ENCODE results near the gene HMCN2.

HMCN2 gene

DNA sequence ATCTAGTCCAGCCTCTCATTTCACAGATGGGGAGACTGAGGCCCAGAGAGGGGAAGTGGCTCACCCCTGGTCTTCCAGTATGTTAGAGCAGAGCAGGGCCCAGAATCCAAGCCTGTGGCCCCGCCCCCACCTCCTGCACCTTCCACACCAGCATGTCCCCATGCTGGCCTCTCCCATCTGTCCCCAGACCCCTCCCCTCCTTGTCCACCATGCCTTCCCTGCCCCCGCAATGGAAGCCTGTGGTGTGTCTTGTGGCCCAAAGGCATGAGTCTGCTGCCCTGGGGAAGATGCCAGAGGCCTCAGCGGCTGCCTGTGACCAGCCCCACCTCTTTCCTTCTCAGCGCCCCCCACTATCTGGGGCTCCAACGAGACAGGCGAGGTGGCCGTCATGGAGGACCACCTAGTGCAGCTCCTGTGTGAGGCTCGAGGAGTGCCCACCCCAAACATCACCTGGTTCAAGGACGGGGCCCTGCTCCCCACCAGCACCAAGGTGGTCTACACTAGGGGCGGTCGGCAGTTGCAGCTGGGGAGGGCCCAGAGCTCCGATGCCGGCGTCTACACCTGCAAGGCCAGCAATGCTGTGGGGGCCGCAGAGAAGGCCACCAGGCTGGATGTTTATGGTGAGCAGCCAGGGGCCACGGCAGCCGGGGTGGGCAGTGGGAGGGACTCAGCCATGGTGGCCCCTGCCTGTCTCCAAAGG, 87.2 kb downstream of the HMCN2 start:
- H3K4me3 ChIP-seq (ENCODE audit: low read depth in 1 of 2, low read length in 2 of 2): no peak overlapping the region
- H3K9me3 ChIP-seq (ENCODE audit: control insufficient read depth in 1 of 2, low read length in 2 of 2): no peaks in the 10 kb centered on the region
- H3K27ac ChIP-seq (ENCODE audit: low read length): no peak overlapping the region
- H3K27me3 ChIP-seq (ENCODE audit: low read depth, low read length): no peaks in the 10 kb centered on the region
- H3K36me3 ChIP-seq (ENCODE audit: control insufficient read depth in 1 of 2, insufficient read depth in 2 of 2, low read length in 2 of 2): peaks cover 0 to 52% of the 10 kb centered on the region in 2 donors
- H3K4me1 ChIP-seq (ENCODE audit: control insufficient read depth in 1 of 2, insufficient read depth in 2 of 2, low read length in 2 of 2): no peaks in the 10 kb centered on the region

GRCh38 chr9:130354378-130354777, 88.8 kb downstream of the HMCN2 start:
- H3K4me3 ChIP-seq (ENCODE audit: low read depth in 1 of 2, low read length in 2 of 2): no peak overlapping the region
- H3K4me1 ChIP-seq (ENCODE audit: control insufficient read depth in 1 of 2, insufficient read depth in 2 of 2, low read length in 2 of 2): no peaks in the 10 kb centered on the region
- H3K9me3 ChIP-seq (ENCODE audit: control insufficient read depth in 1 of 2, low read length in 2 of 2): no peaks in the 10 kb centered on the region
- H3K36me3 ChIP-seq (ENCODE audit: control insufficient read depth in 1 of 2, insufficient read depth in 2 of 2, low read length in 2 of 2): peaks cover 0 to 49% of the 10 kb centered on the region in 2 donors
- H3K27me3 ChIP-seq (ENCODE audit: low read depth, low read length): no peaks in the 10 kb centered on the region
- no peak overlapping the region for H3K27ac ChIP-seq (ENCODE audit: low read length)

DNA sequence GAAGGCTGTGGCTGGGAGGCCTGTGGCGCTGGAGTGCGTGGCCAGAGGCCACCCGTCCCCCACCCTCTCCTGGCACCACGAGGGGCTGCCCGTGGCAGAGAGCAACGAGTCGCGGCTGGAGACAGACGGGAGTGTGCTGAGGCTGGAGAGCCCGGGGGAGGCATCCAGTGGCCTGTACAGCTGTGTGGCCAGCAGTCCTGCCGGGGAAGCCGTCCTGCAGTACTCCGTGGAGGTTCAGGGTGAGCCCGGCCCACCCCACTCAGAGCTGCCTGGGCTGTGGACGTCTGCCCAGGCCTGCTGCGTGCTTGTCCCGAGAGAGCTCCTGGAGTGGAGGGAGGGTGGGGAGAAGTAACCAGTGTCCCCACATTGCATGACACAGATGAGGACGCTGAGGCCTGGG, 89.2 kb downstream of the HMCN2 start:
- Histone ChIP-seq H3K4me1 (ENCODE audit: control insufficient read depth in 1 of 2, insufficient read depth in 2 of 2, low read length in 2 of 2) (no peaks in the 10 kb centered on the region), H3K36me3 (ENCODE audit: control insufficient read depth in 1 of 2, insufficient read depth in 2 of 2, low read length in 2 of 2) (peaks cover 0 to 49% of the 10 kb centered on the region in 2 donors), H3K27me3 (ENCODE audit: low read depth, low read length) (no peaks in the 10 kb centered on the region), H3K9me3 (ENCODE audit: control insufficient read depth in 1 of 2, low read length in 2 of 2) (no peaks in the 10 kb centered on the region), H3K4me3 (ENCODE audit: low read depth in 1 of 2, low read length in 2 of 2) (no peak overlapping the region), H3K27ac (ENCODE audit: low read length) (no peak overlapping the region)

DNA sequence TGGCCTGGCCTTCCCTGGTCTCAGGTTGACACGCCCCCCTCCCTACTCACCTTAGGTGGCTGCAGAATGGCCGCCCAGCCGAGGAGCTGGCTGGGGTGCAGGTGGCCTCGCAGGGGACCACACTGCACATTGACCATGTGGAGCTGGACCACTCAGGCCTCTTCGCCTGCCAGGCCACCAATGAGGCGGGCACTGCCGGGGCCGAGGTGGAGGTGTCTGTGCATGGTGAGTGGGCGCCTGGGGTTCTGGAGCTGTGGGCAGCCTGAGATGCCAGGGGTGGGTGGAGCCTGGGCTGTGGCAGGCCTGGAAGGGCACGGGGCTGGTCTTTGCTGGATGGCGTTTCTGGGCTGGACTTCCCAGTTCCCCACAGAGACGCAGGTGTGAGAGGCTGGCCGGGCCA, 90.5 kb downstream of the HMCN2 start:
- Histone ChIP-seq H3K9me3 (ENCODE audit: control insufficient read depth in 1 of 2, low read length in 2 of 2) (no peaks in the 10 kb centered on the region), H3K36me3 (ENCODE audit: control insufficient read depth in 1 of 2, insufficient read depth in 2 of 2, low read length in 2 of 2) (peaks cover 2 to 61% of the 10 kb centered on the region in 2 donors), H3K27ac (ENCODE audit: low read length) (no peak overlapping the region), H3K4me3 (ENCODE audit: low read depth in 1 of 2, low read length in 2 of 2) (no peak overlapping the region), H3K27me3 (ENCODE audit: low read depth, low read length) (no peaks in the 10 kb centered on the region), H3K4me1 (ENCODE audit: control insufficient read depth in 1 of 2, insufficient read depth in 2 of 2, low read length in 2 of 2) (no peaks in the 10 kb centered on the region)

- Histone ChIP-seq H3K27me3 (ENCODE audit: low read depth, low read length) (no peaks in the 10 kb centered on the region), H3K4me3 (ENCODE audit: low read depth in 1 of 2, low read length in 2 of 2) (no peak overlapping the region), H3K4me1 (ENCODE audit: control insufficient read depth in 1 of 2, insufficient read depth in 2 of 2, low read length in 2 of 2) (no peaks in the 10 kb centered on the region), H3K27ac (ENCODE audit: low read length) (no peak overlapping the region), H3K9me3 (ENCODE audit: control insufficient read depth in 1 of 2, low read length in 2 of 2) (no peaks in the 10 kb centered on the region), H3K36me3 (ENCODE audit: control insufficient read depth in 1 of 2, insufficient read depth in 2 of 2, low read length in 2 of 2) (peaks cover 3 to 69% of the 10 kb centered on the region in 2 donors)
Observed at GRCh38 chr9:130356877-130357584, 91.5 kb downstream of the HMCN2 start.

- H3K36me3 ChIP-seq (ENCODE audit: control insufficient read depth in 1 of 2, insufficient read depth in 2 of 2, low read length in 2 of 2): peaks cover 3 to 51% of the 10 kb centered on the region in 2 donors
- H3K27me3 ChIP-seq (ENCODE audit: low read depth, low read length): no peaks in the 10 kb centered on the region
- no peak overlapping the region for H3K27ac ChIP-seq (ENCODE audit: low read length)
- no peaks in the 10 kb centered on the region for H3K9me3 ChIP-seq (ENCODE audit: control insufficient read depth in 1 of 2, low read length in 2 of 2)
- no peak overlapping the region for H3K4me3 ChIP-seq (ENCODE audit: low read depth in 1 of 2, low read length in 2 of 2)
- H3K4me1 ChIP-seq (ENCODE audit: control insufficient read depth in 1 of 2, insufficient read depth in 2 of 2, low read length in 2 of 2): no peaks in the 10 kb centered on the region
Observed at GRCh38 chr9:130358928-130359327, 93.4 kb downstream of the HMCN2 start.

GRCh38 chr9:130359819-130360218, 94.3 kb downstream of the HMCN2 start:
- H3K4me1 ChIP-seq (ENCODE audit: control insufficient read depth in 1 of 2, insufficient read depth in 2 of 2, low read length in 2 of 2): no peaks in the 10 kb centered on the region
- H3K36me3 ChIP-seq (ENCODE audit: control insufficient read depth in 1 of 2, insufficient read depth in 2 of 2, low read length in 2 of 2): peaks cover 3 to 48% of the 10 kb centered on the region in 2 donors
- no peak overlapping the region for H3K4me3 ChIP-seq (ENCODE audit: low read depth in 1 of 2, low read length in 2 of 2)
- H3K27me3 ChIP-seq (ENCODE audit: low read depth, low read length): no peaks in the 10 kb centered on the region
- H3K27ac ChIP-seq (ENCODE audit: low read length): no peak overlapping the region
- H3K9me3 ChIP-seq (ENCODE audit: control insufficient read depth in 1 of 2, low read length in 2 of 2): no peaks in the 10 kb centered on the region

DNA sequence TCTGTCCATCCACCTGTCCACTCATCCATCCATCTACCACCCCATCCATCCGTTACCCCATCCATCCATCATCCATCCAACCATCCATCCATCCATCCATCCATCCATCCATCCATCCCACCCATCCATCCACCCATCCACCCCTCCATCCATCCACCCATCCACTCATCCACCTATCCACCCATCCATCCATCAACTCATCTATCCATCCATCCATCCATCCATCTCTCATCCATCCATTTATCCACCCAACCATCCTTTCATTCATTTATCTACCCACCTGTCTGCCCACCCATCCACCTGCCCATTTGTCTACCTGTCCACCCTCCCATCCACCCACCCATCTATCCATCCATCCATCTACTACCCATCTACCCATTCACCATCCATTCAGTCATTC, 95.1 kb downstream of the HMCN2 start:
- Histone ChIP-seq H3K9me3 (ENCODE audit: control insufficient read depth in 1 of 2, low read length in 2 of 2) (no peaks in the 10 kb centered on the region), H3K4me1 (ENCODE audit: control insufficient read depth in 1 of 2, insufficient read depth in 2 of 2, low read length in 2 of 2) (no peaks in the 10 kb centered on the region), H3K27ac (ENCODE audit: low read length) (no peak overlapping the region), H3K4me3 (ENCODE audit: low read depth in 1 of 2, low read length in 2 of 2) (no peak overlapping the region), H3K36me3 (ENCODE audit: control insufficient read depth in 1 of 2, insufficient read depth in 2 of 2, low read length in 2 of 2) (peaks cover 3 to 40% of the 10 kb centered on the region in 2 donors), H3K27me3 (ENCODE audit: low read depth, low read length) (no peaks in the 10 kb centered on the region)

- no peak overlapping the region for H3K27ac ChIP-seq (ENCODE audit: low read length)
- H3K9me3 ChIP-seq (ENCODE audit: control insufficient read depth in 1 of 2, low read length in 2 of 2): no peaks in the 10 kb centered on the region
- peaks cover 3 to 28% of the 10 kb centered on the region in 2 donors for H3K36me3 ChIP-seq (ENCODE audit: control insufficient read depth in 1 of 2, insufficient read depth in 2 of 2, low read length in 2 of 2)
- no peaks in the 10 kb centered on the region for H3K4me1 ChIP-seq (ENCODE audit: control insufficient read depth in 1 of 2, insufficient read depth in 2 of 2, low read length in 2 of 2)
- H3K4me3 ChIP-seq (ENCODE audit: low read depth in 1 of 2, low read length in 2 of 2): no peak overlapping the region
- H3K27me3 ChIP-seq (ENCODE audit: low read depth, low read length): no peaks in the 10 kb centered on the region
Observed at GRCh38 chr9:130361873-130362362, 96.4 kb downstream of the HMCN2 start.

DNA sequence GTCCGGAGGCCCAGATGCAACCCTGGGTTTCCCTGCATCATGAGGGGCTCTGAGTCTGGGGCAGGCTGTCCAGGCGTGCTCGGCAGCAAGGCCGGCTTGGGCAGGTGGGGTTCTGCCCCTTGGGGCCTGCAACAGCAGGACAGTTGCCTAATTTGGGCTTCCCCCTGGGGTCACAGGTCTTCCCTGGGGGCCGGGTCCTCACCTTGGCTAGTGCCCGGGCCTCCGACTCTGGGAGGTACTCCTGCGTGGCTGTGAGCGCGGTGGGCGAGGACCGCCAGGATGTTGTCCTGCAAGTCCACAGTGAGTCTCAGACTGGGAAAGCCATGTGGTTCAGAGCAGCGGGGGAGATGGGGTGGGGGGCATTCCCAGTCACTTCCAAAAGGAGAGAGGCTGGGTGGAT, 97.1 kb downstream of the HMCN2 start:
- Histone ChIP-seq H3K4me3 (ENCODE audit: low read depth in 1 of 2, low read length in 2 of 2) (no peak overlapping the region), H3K4me1 (ENCODE audit: control insufficient read depth in 1 of 2, insufficient read depth in 2 of 2, low read length in 2 of 2) (no peaks in the 10 kb centered on the region), H3K36me3 (ENCODE audit: control insufficient read depth in 1 of 2, insufficient read depth in 2 of 2, low read length in 2 of 2) (peaks cover 3 to 28% of the 10 kb centered on the region in 2 donors), H3K9me3 (ENCODE audit: control insufficient read depth in 1 of 2, low read length in 2 of 2) (no peaks in the 10 kb centered on the region), H3K27ac (ENCODE audit: low read length) (no peak overlapping the region), H3K27me3 (ENCODE audit: low read depth, low read length) (no peaks in the 10 kb centered on the region)

- Histone ChIP-seq H3K4me1 (ENCODE audit: control insufficient read depth in 1 of 2, insufficient read depth in 2 of 2, low read length in 2 of 2) (no peaks in the 10 kb centered on the region), H3K9me3 (ENCODE audit: control insufficient read depth in 1 of 2, low read length in 2 of 2) (no peaks in the 10 kb centered on the region), H3K36me3 (ENCODE audit: control insufficient read depth in 1 of 2, insufficient read depth in 2 of 2, low read length in 2 of 2) (peaks cover 3 to 25% of the 10 kb centered on the region in 2 donors), H3K4me3 (ENCODE audit: low read depth in 1 of 2, low read length in 2 of 2) (no peak overlapping the region), H3K27me3 (ENCODE audit: low read depth, low read length) (no peaks in the 10 kb centered on the region), H3K27ac (ENCODE audit: low read length) (no peak overlapping the region)
Observed at GRCh38 chr9:130363755-130364404, 98.3 kb downstream of the HMCN2 start.

Measured in muscle layer of duodenum (tissue), 2 donors.